ENCODE data around the gene PDE4D. TPM values are rescaled to one million over a fixed set of nuclear protein-coding genes. Genes with fewer than 3 reads are reported as not detected.
"Not testable (repeated sequence)": the region's sequence is repeated elsewhere in the genome, so short reads cannot be mapped to it uniquely, and the experiment has no call there.

The PDE4D gene
- total RNA-seq, 1 donor from 2014 or later: 14.2 TPM

GRCh38 chr5:59596586-59597350, 296.8 kb downstream of the PDE4D start:
- H3K4me1 ChIP-seq (ENCODE audit: insufficient read depth, low read length): peaks cover 4% of the 10 kb centered on the region
- H3K36me3 ChIP-seq (ENCODE audit: insufficient read depth, low read length): no peaks in the 10 kb centered on the region
- no peak overlapping the region for H3K27ac Mint-ChIP-seq (ENCODE audit: unreplicated experiment)
- FAIRE-seq: peak; percentile 89
- H3K79me2 ChIP-seq (ENCODE audit: insufficient read depth, low read length): no peaks in the 10 kb centered on the region
- H3K4me3 ChIP-seq (ENCODE audit: insufficient read depth, low read depth, low read length): no peak overlapping the region
- no peak for TF ChIP-seq CTCF (IDR thresholded peaks at IDR 0.05; ENCODE audit: insufficient read depth, low read depth, low read length)
- TF ChIP-seq EZH2 (IDR thresholded peaks at IDR 0.05; ENCODE audit: insufficient read depth, low read length): no peak
- H2AFZ ChIP-seq (ENCODE audit: low read depth, low read length): no peak overlapping the region
- H4K20me1 ChIP-seq (ENCODE audit: insufficient read depth, low read length): no peaks in the 10 kb centered on the region
- H3K27me3 ChIP-seq (ENCODE audit: insufficient read depth, low read length): no peaks in the 10 kb centered on the region
- H3K9me3 ChIP-seq (ENCODE audit: insufficient read depth, low read depth, low read length): no peaks in the 10 kb centered on the region
- no peak overlapping the region for H3K9ac ChIP-seq (ENCODE audit: low read length)
- no peak overlapping the region for H3K27ac ChIP-seq (ENCODE audit: low read depth, low read length)
- peaks cover 29% of the 10 kb centered on the region for H3K4me1 Mint-ChIP-seq (ENCODE audit: low read depth, unreplicated experiment)
- no peaks in the 10 kb centered on the region for H3K9me3 Mint-ChIP-seq (ENCODE audit: unreplicated experiment)
- no peaks in the 10 kb centered on the region for H3K36me3 Mint-ChIP-seq (ENCODE audit: low read depth, unreplicated experiment)
- DNase-seq (ENCODE audit: low read depth): peak; percentile 51
- H3K4me2 ChIP-seq (ENCODE audit: low read length): peak overlapping the region; percentile 38
- H3K27me3 Mint-ChIP-seq (ENCODE audit: low read depth, unreplicated experiment): no peaks in the 10 kb centered on the region
- no peak overlapping the region for H3K4me3 Mint-ChIP-seq (ENCODE audit: unreplicated experiment)

- not testable (repeated sequence) for H3K4me2 ChIP-seq (ENCODE audit: low read length); H4K20me1 ChIP-seq (ENCODE audit: insufficient read depth, low read length); H3K4me3 ChIP-seq (ENCODE audit: insufficient read depth, low read depth, low read length); H3K27me3 ChIP-seq (ENCODE audit: insufficient read depth, low read length); FAIRE-seq; DNase-seq (ENCODE audit: low read depth); H2AFZ ChIP-seq (ENCODE audit: low read depth, low read length); H3K36me3 ChIP-seq (ENCODE audit: insufficient read depth, low read length); H3K4me3 Mint-ChIP-seq (ENCODE audit: unreplicated experiment); H3K27ac Mint-ChIP-seq (ENCODE audit: unreplicated experiment); H3K9ac ChIP-seq (ENCODE audit: low read length); H3K9me3 ChIP-seq (ENCODE audit: insufficient read depth, low read depth, low read length); H3K27ac ChIP-seq (ENCODE audit: low read depth, low read length); H3K9me3 Mint-ChIP-seq (ENCODE audit: unreplicated experiment); H3K36me3 Mint-ChIP-seq (ENCODE audit: low read depth, unreplicated experiment); H3K4me1 ChIP-seq (ENCODE audit: insufficient read depth, low read length); H3K79me2 ChIP-seq (ENCODE audit: insufficient read depth, low read length); H3K27me3 Mint-ChIP-seq (ENCODE audit: low read depth, unreplicated experiment)
- peaks cover 32% of the 10 kb centered on the region for H3K4me1 Mint-ChIP-seq (ENCODE audit: low read depth, unreplicated experiment)
Measured at GRCh38 chr5:59594118-59594517, 299.4 kb downstream of the PDE4D start.

GRCh38 chr5:59593439-59594007, 300.0 kb downstream of the PDE4D start:
- Histone ChIP-seq H2AFZ (ENCODE audit: low read depth, low read length) (no peak overlapping the region), H3K27me3 (ENCODE audit: insufficient read depth, low read length) (no peaks in the 10 kb centered on the region), H3K4me2 (ENCODE audit: low read length) (no peak overlapping the region), H3K27ac (ENCODE audit: low read depth, low read length) (no peak overlapping the region), H3K9me3 (ENCODE audit: insufficient read depth, low read depth, low read length) (no peaks in the 10 kb centered on the region), H3K4me3 (ENCODE audit: insufficient read depth, low read depth, low read length) (no peak overlapping the region), H4K20me1 (ENCODE audit: insufficient read depth, low read length) (no peaks in the 10 kb centered on the region), H3K79me2 (ENCODE audit: insufficient read depth, low read length) (no peaks in the 10 kb centered on the region), H3K4me1 (ENCODE audit: insufficient read depth, low read length) (peaks cover 5% of the 10 kb centered on the region), H3K9ac (ENCODE audit: low read length) (no peak overlapping the region), H3K36me3 (ENCODE audit: insufficient read depth, low read length) (no peaks in the 10 kb centered on the region)
- TF ChIP-seq CTCF (IDR thresholded peaks at IDR 0.05; ENCODE audit: insufficient read depth, low read depth, low read length): no peak
- no peak for TF ChIP-seq EZH2 (IDR thresholded peaks at IDR 0.05; ENCODE audit: insufficient read depth, low read length)
- FAIRE-seq (no peak), DNase-seq (ENCODE audit: low read depth) (no peak)
- Mint-ChIP-seq H3K9me3 (ENCODE audit: unreplicated experiment) (no peaks in the 10 kb centered on the region), H3K27ac (ENCODE audit: unreplicated experiment) (peak overlapping the region; percentile 54), H3K27me3 (ENCODE audit: low read depth, unreplicated experiment) (no peaks in the 10 kb centered on the region), H3K36me3 (ENCODE audit: low read depth, unreplicated experiment) (no peaks in the 10 kb centered on the region), H3K4me3 (ENCODE audit: unreplicated experiment) (peak overlapping the region; percentile 27), H3K4me1 (ENCODE audit: low read depth, unreplicated experiment) (peaks cover 30% of the 10 kb centered on the region)

All from astrocyte (in vitro differentiated cells and primary cell).